Measurements from ENCODE around the gene ITGB4.

GRCh38 chr17:75721463-75722011 is 278 bp downstream of the ITGB4 start:
- TF ChIP-seq NFRKB (IDR thresholded peaks at IDR 0.05) (no peak), FOXK2 (IDR thresholded peaks at IDR 0.05) (no peak), ELF4 (IDR thresholded peaks at IDR 0.05) (no peak), BHLHE40 (IDR thresholded peaks at IDR 0.05; ENCODE audit: borderline replicate concordance) (no peak), SUZ12 (IDR thresholded peaks at IDR 0.05) (no peak), SP1 (IDR thresholded peaks at IDR 0.05) (no peak), TARDBP (IDR thresholded peaks at IDR 0.05) (no peak), HDGF (IDR thresholded peaks at IDR 0.05; ENCODE audit: borderline replicate concordance) (no peak), L3MBTL2 (conservative IDR thresholded peaks at IDR 0.05) (no peak), LEF1 (IDR thresholded peaks at IDR 0.05; ENCODE audit: borderline replicate concordance) (no peak), ZNF384 (IDR thresholded peaks at IDR 0.05) (no peak), PKNOX1 (IDR thresholded peaks at IDR 0.05) (no peak)

Data from HEK293T (cell line).